ENCODE results near the gene MCUR1. TPM values are rescaled to one million over a fixed set of nuclear protein-coding genes. Genes with fewer than 3 reads are reported as not detected.

Gene MCUR1
- total RNA-seq, 1 donor from 2014 or later, result 20.6 TPM

- H3K4me1 Mint-ChIP-seq (ENCODE audit: low read depth), result peaks cover 4% of the 10 kb centered on the region
- H3K4me3 Mint-ChIP-seq (ENCODE audit: low read depth), result no peak overlapping the region
These were observed 53.8 kb downstream of the MCUR1 start for GRCh38 chr6:13760307-13761304.

GRCh38 chr6:13759025-13759424 is 55.3 kb downstream of the MCUR1 start:
- TF ChIP-seq CTCF (IDR thresholded peaks at IDR 0.05; ENCODE audit: unreplicated experiment), result no peak
- Mint-ChIP-seq H3K4me1 (ENCODE audit: low read depth) (peaks cover 4% of the 10 kb centered on the region), H3K4me3 (ENCODE audit: low read depth) (no peak overlapping the region), H3K27me3 (no peaks in the 10 kb centered on the region), H3K36me3 (ENCODE audit: insufficient read depth) (no peaks in the 10 kb centered on the region), H3K9me3 (ENCODE audit: low read depth) (no peaks in the 10 kb centered on the region), H3K27ac (no peak overlapping the region)
- no peak for DNase-seq (ENCODE audit: low spot score, unreplicated experiment)

More at GRCh38 chr6:13760307-13761304, 53.8 kb downstream of the MCUR1 start:
- no peaks in the 10 kb centered on the region for H3K9me3 Mint-ChIP-seq (ENCODE audit: low read depth)
- no peak for TF ChIP-seq CTCF (IDR thresholded peaks at IDR 0.05; ENCODE audit: unreplicated experiment)
- no peak overlapping the region for H3K27ac Mint-ChIP-seq
- H3K36me3 Mint-ChIP-seq (ENCODE audit: insufficient read depth), result no peaks in the 10 kb centered on the region
- DNase-seq (ENCODE audit: low spot score, unreplicated experiment), result no peak
- peaks cover under 1% of the 10 kb centered on the region for H3K27me3 Mint-ChIP-seq

- H3K4me1 Mint-ChIP-seq (ENCODE audit: low read depth), result no peaks in the 10 kb centered on the region
- H3K36me3 Mint-ChIP-seq (ENCODE audit: insufficient read depth), result no peaks in the 10 kb centered on the region
- no peak for DNase-seq (ENCODE audit: low spot score, unreplicated experiment)
- no peak overlapping the region for H3K27ac Mint-ChIP-seq
- no peaks in the 10 kb centered on the region for H3K27me3 Mint-ChIP-seq
- no peaks in the 10 kb centered on the region for H3K9me3 Mint-ChIP-seq (ENCODE audit: low read depth)
- H3K4me3 Mint-ChIP-seq (ENCODE audit: low read depth), result no peak overlapping the region
- TF ChIP-seq CTCF (IDR thresholded peaks at IDR 0.05; ENCODE audit: unreplicated experiment), result no peak
These were observed 59.7 kb downstream of the MCUR1 start for GRCh38 chr6:13754644-13755043.

GRCh38 chr6:13743736-13744127 is 70.6 kb downstream of the MCUR1 start:
- Mint-ChIP-seq H3K27me3 (no peaks in the 10 kb centered on the region), H3K4me3 (ENCODE audit: low read depth) (no peak overlapping the region), H3K27ac (no peak overlapping the region), H3K4me1 (ENCODE audit: low read depth) (no peaks in the 10 kb centered on the region), H3K36me3 (ENCODE audit: insufficient read depth) (no peaks in the 10 kb centered on the region), H3K9me3 (ENCODE audit: low read depth) (no peaks in the 10 kb centered on the region)
- DNase-seq (ENCODE audit: low spot score, unreplicated experiment), result no peak
- TF ChIP-seq CTCF (IDR thresholded peaks at IDR 0.05; ENCODE audit: unreplicated experiment), result no peak

- Mint-ChIP-seq H3K9me3 (ENCODE audit: low read depth) (no peaks in the 10 kb centered on the region), H3K4me3 (ENCODE audit: low read depth) (no peak overlapping the region), H3K4me1 (ENCODE audit: low read depth) (no peaks in the 10 kb centered on the region), H3K36me3 (ENCODE audit: insufficient read depth) (no peaks in the 10 kb centered on the region), H3K27me3 (no peaks in the 10 kb centered on the region), H3K27ac (no peak overlapping the region)
- TF ChIP-seq CTCF (IDR thresholded peaks at IDR 0.05; ENCODE audit: unreplicated experiment), result no peak
- no peak for DNase-seq (ENCODE audit: low spot score, unreplicated experiment)
These were observed 71.2 kb downstream of the MCUR1 start for GRCh38 chr6:13742961-13743735.
